HG03039 (cell line): ENCODE data around the gene KRTAP4-3.
"Not testable (repeated sequence)": the region's sequence is repeated elsewhere in the genome, so short reads cannot be mapped to it uniquely, and the experiment has no call there.

Experiments
- ATAC-seq: cut with Tn5 transposase; IDR thresholded peaks from one replicate; pipeline ENCODE4 v1.9.1; 2021; ENCODE audit warnings: mild to moderate bottlenecking, moderate library complexity; ENCODE audit not compliant: unreplicated experiment

KRTAP4-3 gene

GRCh38 chr17:41119696-41120690 is 48.0 kb downstream of the KRTAP4-3 start:
- not testable (repeated sequence) for ATAC-seq

GRCh38 chr17:41118721-41119120 is 49.3 kb downstream of the KRTAP4-3 start:
- ATAC-seq: no peak

GRCh38 chr17:41117846-41118386 is 50.1 kb downstream of the KRTAP4-3 start, which contains the start of gene KRTAP4-11:
TSS of gene KRTAP4-11 (minus strand) at chr17:41118373. CDS start at chr17:41118315, 58 bp downstream.
- ATAC-seq: not testable (repeated sequence)
